Esophagus mucosa (tissue), 1 donor: ENCODE measurements around the gene ABCA6. TPM values are rescaled to one million over a fixed set of nuclear protein-coding genes. Genes with fewer than 3 reads are reported as not detected.
"Not testable (repeated sequence)": the region's sequence is repeated elsewhere in the genome, so short reads cannot be mapped to it uniquely, and the experiment has no call there.

ENCODE experiments used
- ATAC-seq: fragments of 200-7000 bp; cut with Tn5 transposase; one replicate; pipeline ENCODE4 v1.9.1; 2020
- total RNA-seq: library from RNA; stranded (reverse); gene quantifications from one replicate; pipeline ENCODE4 v1.2.4, GENCODE V29; 2023
- donor health status: DM: yes; HTN: yes; CAD: no.

The ABCA6 gene
- total RNA-seq, 1 donor from 2014 or later: 2.4 TPM

GRCh38 chr17:69073392-69073791, 68.3 kb downstream of the ABCA6 start:
- not testable (repeated sequence) for ATAC-seq

DNA sequence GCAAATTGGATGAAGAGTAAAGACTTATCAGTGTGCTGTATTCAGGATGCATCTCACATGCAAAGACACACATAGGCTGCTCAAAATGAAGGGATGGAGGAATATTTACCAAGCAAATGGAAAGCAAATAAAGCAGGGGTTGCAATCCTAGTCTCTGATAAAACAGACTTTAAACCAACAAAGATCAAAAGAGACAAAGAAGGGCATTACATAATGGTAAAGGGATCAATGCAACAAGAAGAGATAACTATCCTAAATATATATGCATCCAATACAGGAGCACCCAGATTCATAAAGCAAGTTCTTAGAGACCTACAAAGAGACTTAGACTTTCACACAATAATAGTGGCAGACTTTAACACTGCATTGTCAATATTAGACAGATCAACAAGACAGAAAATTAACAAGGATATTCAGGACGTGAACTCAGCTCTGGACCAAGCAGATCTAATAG, 68.9 kb downstream of the ABCA6 start:
- ATAC-seq: not testable (repeated sequence)

GRCh38 chr17:69071233-69071586, 70.5 kb downstream of the ABCA6 start:
- not testable (repeated sequence) for ATAC-seq

- ATAC-seq: not testable (repeated sequence)
Measured at GRCh38 chr17:69070378-69071232, 71.1 kb downstream of the ABCA6 start.

GRCh38 chr17:69069226-69069750, 72.4 kb downstream of the ABCA6 start:
- no peak for ATAC-seq

- ATAC-seq: no peak
Measured at GRCh38 chr17:69067274-69068047, 74.2 kb downstream of the ABCA6 start.

DNA sequence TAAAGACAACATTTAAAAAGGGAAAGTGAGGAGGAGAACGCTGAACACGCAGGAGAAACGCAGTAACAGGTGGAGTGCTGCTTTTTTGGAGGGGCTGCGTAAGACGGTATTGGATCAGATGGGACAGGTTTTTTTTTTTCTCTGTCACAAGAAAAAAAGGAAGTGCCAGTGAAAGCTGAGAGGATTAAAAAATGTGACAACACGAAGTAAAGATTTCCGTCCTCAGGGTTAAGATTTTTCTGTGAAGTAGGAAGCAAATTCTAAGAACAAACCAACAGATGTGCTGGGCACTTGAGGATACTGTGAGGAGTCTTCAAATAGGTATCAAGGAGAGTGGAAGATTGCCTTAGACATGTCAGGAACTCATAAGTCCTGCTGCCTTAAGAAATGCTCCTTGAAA, 75.2 kb downstream of the ABCA6 start:
- ATAC-seq: no peak

DNA sequence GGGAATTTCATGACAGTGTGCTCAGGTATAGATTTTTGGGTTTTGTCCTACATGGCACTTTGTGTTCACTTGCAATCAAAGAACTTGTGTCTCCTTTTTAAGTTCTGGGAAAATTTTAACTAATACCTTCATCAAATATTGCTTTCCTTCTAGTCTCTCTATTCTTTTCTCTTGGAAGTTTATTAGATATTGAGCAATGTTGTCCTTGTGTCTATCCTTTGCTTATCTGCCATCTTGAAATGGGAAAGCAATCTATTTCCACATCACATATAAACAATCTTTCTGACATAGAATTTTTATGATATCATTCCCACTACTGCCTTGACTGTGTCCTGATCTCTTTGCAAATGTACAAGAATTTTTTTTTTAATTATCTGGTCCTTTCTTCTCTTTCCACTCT, 76.6 kb downstream of the ABCA6 start:
- no peak for ATAC-seq

DNA sequence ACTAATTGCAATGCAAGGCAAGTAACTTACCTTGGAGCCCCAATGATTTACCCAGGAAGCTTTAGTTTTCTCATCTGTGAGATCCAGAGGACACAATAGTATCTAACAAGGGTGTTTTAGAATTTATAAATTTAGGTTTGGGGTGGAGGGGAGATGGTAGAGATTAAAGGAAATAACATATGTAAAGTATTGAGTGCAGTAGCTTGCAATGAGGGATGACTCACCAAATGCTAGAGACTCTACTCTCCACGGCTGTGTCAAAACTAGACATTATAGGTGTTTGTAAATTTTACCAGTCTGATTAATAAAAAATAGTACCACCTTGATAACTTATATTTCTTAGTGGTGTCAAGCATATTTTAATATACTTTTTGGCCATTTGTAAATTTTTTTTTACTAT, 77.2 kb downstream of the ABCA6 start:
- no peak for ATAC-seq

- no peak for ATAC-seq
Measured at GRCh38 chr17:69064001-69064400, 77.7 kb downstream of the ABCA6 start.

GRCh38 chr17:69062860-69063581, 78.7 kb downstream of the ABCA6 start:
- ATAC-seq: no peak

- ATAC-seq: no peak
Measured at GRCh38 chr17:69061721-69062556, 79.8 kb downstream of the ABCA6 start.

- ATAC-seq: no peak
Measured at GRCh38 chr17:69060822-69061221, 80.9 kb downstream of the ABCA6 start, which contains the start of gene ABCA9. Gene ABCA9 (minus strand): TSS chr17:69060927. CDS start chr17:69051126, 9,801 bp downstream.

- ATAC-seq: no peak
Measured at GRCh38 chr17:69059458-69060175, 82.1 kb downstream of the ABCA6 start.

- no peak for ATAC-seq
Measured at GRCh38 chr17:69058165-69058564, 83.5 kb downstream of the ABCA6 start.

DNA sequence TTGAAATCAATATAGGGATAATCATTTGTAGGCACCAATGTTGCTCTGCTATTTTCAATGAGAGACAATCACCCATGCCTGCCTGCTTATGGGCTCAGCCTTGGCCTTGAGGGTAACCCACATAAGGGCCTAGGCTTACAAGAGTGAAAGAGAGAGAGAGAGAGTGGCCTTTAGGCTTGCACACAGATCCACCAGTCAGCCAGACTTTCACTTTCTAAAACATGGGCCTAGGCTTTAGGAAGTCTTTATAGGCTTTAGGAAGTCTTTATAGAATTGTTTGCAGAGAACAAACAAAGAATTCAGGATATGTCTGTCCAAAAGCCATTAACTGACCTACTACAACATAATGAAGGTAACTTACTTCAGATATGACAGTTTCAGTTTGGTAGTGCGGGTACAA, 84.4 kb downstream of the ABCA6 start:
- no peak for ATAC-seq

DNA sequence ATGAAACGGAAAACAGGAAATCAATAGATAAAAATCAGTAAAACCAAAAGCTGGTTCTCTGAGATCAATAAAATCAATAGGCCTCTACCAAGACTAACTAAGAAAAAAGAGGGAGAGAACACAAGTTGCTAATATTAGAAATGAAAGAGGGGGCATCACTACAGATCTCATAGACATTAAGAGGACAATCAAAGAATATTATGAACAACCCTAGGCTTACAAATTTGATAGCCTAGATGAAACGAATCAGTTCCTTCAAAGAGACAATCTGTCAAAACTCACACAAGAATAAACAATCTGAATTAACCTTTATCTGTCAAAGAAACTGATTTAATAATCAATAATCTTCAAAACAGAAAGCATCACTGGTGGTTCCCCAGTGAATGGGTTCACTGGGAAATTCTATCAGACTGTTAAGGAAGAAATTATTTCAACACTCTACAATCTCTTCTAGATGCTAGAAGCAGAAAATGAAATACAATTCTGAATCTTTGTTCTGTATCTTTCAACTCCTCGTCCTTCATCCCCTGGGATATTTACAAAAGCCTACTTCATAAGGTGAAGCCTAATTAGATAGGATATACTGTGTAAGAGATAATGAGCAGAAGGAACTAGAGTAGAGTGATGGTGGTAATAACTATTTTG, 85.4 kb downstream of the ABCA6 start:
- ATAC-seq: no peak

DNA sequence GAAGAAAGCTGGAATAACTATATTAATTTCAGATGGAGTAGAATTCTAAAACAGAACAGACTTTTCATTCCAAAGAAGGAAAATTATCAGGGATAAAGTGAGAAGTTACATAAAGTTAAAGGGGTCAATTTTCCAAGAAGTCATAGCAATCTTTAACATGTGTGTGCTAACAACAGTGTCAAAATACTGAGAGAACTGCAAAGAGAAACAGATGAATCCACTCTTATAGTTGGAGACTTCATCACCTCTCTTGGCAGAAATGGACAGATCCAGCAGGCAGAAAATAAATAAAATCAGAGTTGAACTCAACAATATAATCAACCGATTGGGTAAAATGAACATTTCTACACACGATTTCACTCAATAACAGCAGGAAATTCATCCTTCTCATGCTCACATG, 86.4 kb downstream of the ABCA6 start:
- no peak for ATAC-seq

GRCh38 chr17:69050999-69051775, 90.5 kb downstream of the ABCA6 start:
- ATAC-seq: no peak

GRCh38 chr17:69048634-69049033, 93.1 kb downstream of the ABCA6 start:
- ATAC-seq: no peak
